ENCODE measurements around the gene PGBD1.
"Not testable (repeated sequence)": the region's sequence is repeated elsewhere in the genome, so short reads cannot be mapped to it uniquely, and the experiment has no call there.

The PGBD1 gene

DNA sequence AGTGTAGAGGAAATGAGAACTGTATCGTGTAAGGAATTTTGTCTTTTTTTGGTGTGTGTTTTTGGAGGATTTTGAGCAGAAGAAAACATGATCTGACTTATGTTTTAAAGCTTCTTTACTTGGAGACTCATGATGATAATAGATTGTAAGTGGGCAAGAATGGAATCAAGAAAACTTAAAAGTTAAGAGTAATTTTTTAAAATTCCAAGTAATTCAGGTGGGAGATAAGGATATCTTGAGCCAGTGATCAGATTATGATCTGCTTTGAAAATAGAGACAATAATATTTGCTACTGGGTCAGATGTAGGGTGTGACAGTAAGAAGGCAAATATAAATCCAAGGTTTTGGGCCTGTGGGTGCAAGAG is 13.7 kb upstream of the PGBD1 start:
- DNase-seq (ENCODE audit: extremely low spot score, insufficient read length, low read depth) (no peak), FAIRE-seq (no peak)

DNA sequence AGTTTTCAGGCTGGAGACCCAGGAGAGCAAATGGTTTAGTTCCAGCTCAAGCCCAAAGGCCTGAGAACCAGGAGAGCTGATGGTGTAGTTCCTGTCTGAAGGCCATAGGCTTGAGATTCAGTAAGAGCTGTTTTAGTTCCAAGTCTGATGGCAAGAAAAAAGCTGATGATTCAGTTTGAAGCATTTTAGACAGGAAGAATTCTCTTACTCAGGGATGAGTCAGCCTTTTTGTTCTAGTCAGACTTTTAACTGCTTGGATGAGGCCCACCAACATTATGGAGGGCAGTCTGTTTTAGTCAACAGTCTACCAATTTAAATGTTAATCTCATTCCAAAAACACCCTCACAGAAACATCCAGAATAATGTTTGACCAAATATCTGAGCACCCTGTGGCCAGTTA is 11.9 kb upstream of the PGBD1 start:
- no peak for FAIRE-seq
- no peak for DNase-seq (ENCODE audit: extremely low spot score, insufficient read length, low read depth)

DNA sequence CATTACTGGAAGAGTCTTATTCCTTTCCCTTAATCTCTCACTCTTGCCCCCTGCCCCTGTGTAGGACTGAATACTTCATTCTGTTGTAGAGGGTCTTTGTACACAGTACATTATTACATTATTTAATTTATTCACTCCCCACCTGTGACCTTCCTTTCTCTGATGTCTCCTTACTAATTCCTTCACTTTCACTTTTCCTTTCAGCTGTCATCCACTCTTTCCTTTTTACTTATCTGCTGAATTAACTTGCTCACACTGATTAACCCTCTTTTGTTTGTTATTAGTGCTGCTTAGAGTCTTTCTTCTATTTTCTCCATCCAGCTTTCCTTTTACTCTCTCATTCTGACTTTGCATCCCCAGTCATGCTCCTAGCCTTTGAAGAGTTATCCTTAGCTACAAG is 6.5 kb upstream of the PGBD1 start:
- FAIRE-seq (peak; percentile 9), DNase-seq (ENCODE audit: extremely low spot score, insufficient read length, low read depth) (no peak)

DNA sequence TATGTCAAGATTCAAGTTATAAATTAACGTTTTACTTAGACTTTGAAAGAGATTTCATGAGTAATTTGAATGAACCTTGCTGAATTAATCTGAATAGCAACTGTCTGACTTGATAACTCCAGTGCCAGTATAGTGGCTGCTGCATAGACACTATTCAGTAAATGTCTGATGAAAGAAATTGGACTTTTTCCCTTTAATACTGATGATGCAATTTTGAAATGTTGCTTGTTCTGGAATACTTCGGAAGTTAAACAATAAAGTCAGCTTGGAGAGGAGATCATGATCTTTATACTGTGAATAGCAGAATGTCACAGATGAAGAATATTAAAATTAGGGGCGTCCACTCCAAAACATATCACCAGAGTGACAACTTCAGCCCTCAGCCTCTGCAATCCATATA is 3.6 kb upstream of the PGBD1 start:
- FAIRE-seq: no peak
- no peak for DNase-seq (ENCODE audit: extremely low spot score, insufficient read length, low read depth)

DNA sequence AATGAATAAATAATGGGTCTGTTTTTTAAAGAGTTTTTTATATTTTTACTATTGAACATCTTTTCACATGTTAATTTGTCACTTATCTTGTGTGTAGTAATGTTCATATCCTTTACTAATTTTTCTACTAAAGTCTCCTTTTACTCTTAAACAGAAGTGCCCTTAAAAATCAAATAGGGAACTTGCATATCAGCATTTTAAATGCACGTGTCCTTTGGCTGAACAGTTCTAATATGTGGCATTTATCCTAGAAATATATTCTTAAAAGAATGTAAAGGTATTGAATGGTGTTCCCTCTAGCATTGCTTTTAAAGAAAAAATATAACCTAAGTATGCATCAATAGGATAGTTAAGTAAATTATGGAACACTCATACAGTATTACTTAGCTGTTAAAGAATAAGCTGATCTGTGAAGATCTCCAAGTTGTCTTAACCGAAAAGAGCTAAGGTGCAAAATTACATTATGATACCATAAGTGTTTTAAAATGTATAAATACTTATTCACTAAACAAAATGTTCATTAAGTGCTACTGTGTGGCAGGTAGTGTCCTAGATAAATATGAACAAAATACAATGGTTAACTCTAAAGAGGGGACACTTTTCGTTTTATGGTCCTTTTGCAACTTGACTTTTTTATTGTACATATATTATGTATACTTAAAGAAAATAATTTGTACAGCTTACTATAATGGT is 631 bp upstream of the PGBD1 start:
- DNase-seq (ENCODE audit: extremely low spot score, insufficient read length, low read depth): no peak
- FAIRE-seq: no peak

DNA sequence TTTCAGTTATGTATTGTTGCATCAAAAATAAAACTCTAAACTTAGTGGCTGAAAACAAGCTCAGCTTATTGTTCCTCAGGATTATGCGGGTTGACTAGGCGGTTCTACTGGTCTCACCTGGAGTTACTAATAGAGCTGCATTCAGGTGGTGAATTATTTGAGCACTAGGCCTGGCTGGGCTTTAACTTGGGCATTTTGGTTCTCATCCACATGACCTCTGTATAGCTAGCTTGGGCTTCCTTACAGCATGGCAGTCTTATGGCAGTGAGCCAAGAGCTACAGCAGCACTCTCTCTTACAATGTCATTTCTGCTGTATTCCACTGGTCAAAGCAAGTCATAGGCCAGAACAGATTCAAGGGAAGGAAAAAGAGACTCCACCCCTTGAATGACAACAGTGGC is 1.6 kb downstream of the PGBD1 start:
- FAIRE-seq (no peak), DNase-seq (ENCODE audit: extremely low spot score, insufficient read length, low read depth) (no peak)

DNA sequence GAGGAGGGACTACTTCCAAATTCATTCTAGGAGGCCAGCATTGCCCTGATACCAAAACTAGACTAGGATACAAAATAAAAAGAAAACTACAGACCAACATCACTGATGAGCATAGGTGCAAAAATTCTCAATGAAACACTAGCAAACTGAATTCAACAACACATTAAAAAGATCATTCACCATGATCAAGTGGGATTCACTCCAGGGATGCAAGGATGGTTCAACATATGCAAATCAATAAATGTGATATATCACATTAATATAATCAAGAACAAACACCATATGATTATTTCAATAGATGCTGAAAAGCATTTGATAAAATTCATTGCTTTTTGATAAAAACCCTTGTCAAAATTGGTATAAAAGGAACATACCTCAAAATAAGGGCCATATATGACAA is 10.2 kb downstream of the PGBD1 start:
- DNase-seq (ENCODE audit: extremely low spot score, insufficient read length, low read depth): no peak
- FAIRE-seq: no peak

DNA sequence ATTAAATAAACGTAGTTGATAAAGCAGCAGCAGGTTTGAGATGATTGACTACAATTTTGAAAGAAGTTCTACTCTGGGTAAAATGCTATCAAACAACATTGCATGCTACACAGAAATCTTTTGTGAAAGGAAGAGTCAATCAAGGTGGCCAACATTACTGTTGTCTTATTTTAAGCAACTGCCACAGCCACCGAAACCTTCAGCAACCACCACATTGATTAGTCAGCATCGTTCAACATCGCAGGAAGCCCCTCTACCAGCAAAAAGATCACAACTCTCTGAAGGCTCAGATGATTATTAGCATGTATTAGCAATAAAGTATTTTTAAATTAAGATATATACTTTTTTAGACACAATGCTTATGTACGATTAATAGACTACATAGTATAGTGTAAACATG is 14.0 kb downstream of the PGBD1 start:
- no peak for DNase-seq (ENCODE audit: extremely low spot score, insufficient read length, low read depth)
- no peak for FAIRE-seq

DNA sequence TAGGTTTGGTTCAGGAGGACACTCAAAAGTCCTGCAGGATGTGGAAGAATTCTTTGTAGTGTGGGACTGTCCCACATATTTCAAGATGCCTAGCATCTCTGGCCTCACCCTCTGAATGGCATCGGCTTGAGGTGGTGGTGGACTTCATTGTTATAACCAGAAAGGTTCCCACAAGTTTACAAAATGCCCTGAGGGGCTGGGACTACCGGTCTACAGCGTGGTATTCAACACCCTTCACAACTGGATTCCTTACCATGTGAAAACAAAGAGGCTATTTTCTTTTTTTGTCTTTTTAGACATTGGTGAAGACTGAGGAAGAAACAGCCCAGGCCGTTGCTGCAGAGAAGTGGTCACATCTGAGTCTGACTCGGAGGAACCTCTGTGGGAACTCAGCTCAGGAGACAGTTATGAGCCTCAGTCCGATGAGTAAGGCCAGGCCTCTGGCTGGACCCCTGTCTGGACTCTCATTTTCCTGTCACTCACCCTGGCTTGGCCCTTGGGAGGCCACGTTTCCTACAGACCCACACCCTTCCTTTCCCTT is 15.2 kb downstream of the PGBD1 start:
- FAIRE-seq (no peak), DNase-seq (ENCODE audit: extremely low spot score, insufficient read length, low read depth) (no peak)

DNA sequence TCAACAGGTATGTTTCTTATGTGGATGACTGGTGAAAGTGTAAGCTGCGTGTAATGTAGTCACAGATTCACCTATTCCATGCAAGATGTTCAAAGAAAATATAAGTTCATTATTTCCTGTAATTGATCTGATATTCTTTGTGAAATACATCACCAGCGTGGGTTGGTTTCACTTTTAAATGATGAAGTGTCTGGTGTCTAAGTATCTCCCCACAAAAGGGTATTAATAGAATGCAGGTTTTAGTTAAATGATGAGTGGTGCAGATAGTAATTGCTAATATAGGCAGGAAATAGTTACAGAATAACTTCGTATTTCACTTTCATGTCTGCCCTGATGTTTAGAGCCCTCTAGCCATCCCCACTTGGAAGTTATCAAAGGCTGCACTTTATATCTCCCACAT is 22.2 kb downstream of the PGBD1 start:
- FAIRE-seq (peak; percentile 91), DNase-seq (ENCODE audit: extremely low spot score, insufficient read length, low read depth) (peak; percentile 37)

DNA sequence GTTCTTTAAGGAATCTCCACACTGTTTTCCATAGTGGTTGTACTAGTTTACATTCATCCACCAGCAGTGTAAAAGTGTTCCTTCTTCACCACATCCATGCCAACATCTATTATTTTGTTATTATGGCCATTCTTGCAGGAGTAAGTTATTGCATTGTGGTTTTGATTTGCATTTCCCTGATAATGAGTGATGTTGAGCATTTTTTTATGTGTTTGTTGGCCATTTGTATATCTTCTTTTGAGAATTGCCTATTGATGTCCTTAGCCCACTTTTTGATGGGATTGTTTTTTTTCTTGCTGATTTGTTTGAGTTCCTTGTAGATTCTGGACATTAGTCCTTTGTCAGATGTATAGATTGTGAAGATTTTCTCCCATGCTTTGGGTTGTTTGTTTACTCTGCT is 25.0 kb downstream of the PGBD1 start:
- not testable (repeated sequence) for FAIRE-seq; DNase-seq (ENCODE audit: extremely low spot score, insufficient read length, low read depth)

DNA sequence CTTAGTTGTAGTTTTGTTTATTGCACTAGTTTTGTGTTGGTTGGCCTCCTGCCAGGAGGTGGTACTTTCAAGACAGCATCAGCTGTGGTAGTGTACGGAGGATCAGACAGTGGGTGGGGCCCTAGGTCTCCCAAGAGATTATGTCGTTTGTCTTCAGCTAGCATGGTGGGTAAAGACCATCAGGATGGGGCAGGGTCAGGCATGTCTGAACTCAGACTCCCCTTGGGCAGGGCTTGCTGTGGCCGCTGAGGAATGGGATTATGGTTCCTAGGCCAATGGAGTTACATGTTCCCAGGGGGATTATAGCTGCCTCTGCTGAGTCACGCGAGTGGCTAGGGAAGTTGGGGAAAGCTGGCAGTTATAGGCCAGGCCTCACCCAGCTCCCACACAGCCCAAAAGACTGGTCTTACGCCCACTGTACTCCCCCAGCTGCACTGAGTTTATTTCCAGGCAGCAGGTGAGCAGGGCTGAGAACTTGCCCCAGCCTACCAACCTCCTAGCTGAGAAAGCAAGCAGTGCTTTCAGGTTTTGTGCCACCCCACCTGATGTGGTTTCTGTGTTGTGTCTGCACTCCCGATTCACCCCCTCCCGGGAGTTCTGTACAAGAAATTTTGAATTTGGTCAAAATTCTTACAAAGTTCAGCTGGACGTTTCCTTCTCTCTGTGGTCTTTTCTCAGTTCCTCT is 29.9 kb downstream of the PGBD1 start:
- FAIRE-seq (no peak), DNase-seq (ENCODE audit: extremely low spot score, insufficient read length, low read depth) (no peak)

DNA sequence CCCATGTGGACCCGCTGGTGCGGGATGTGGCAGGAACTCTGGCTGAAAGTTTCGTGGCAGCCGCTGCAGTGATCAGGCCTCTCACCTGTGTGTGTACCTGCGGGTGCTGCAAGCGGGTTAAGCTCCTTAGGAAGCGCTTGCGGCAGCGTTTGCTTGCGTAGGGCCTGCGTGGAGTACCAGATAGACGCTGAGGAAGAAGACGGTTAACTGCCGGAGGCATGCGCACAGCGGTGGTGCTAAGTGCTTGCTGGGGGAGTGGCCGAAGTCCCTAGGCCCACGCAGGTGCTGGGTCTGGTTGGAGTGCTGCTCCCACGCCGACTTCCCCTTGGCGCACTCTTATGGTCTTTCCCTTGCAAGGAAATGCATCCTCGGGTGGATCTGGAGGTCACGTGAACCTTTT is 31.6 kb downstream of the PGBD1 start:
- FAIRE-seq: no peak
- DNase-seq (ENCODE audit: extremely low spot score, insufficient read length, low read depth): no peak

DNA sequence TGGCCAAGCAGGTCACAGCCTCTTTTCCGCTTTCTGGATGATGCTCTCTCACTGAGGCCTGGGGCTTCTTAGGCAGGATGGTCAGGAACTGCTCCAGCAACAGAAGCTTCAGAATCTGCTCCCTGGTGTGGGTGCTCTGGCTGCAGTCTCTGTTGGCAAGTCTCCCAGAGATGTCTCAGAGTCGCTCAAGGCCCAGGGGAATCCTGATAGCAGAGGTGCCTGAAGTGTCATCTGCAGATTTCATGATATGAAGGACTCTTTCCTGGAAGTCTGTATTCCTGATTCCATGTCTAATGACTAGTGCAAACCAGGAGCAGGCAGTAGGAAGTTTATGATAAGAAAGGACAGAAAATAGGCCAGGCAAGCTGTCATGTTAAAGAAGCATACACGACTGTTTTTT is 34.3 kb downstream of the PGBD1 start:
- DNase-seq (ENCODE audit: extremely low spot score, insufficient read length, low read depth): no peak
- FAIRE-seq: no peak

DNA sequence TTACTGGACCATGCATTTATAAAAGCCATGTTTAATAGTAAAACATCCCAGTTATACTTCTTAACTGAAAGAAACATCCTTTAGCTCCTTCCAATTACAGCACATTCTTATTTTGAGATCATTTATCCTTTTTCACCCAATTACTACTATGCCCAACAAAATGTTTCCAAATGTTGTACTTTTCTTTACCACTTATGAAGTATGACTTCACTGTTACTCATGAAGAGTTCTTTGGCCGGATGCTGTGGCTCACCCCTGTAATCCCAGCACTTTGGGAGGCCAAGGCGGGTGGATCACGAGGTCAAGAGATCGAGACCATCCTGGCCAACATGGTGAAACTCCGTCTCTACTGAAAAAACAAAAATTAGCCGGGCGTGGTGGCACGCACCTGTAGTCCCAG is 36.5 kb downstream of the PGBD1 start:
- DNase-seq (ENCODE audit: extremely low spot score, insufficient read length, low read depth); FAIRE-seq: not testable (repeated sequence)

DNA sequence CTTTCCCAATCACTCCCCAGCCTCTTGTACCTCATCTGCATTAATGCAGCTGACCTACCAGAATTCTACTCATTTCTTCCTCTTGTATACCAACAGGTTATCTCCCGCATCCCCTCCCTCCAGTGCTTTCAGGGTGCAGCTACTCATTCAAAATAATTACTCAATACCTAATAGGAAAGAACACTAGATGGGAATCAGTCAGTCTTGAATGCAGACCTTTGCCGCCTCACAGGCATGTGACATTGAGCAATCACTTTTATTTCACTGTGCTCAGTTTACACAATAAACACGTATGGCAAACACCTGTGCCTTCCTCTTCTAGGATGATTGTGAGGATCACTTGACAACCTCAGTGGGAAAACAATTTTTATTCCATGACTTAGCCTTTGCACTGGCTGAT is 41.3 kb downstream of the PGBD1 start:
- no peak for DNase-seq (ENCODE audit: extremely low spot score, insufficient read length, low read depth)
- no peak for FAIRE-seq

DNA sequence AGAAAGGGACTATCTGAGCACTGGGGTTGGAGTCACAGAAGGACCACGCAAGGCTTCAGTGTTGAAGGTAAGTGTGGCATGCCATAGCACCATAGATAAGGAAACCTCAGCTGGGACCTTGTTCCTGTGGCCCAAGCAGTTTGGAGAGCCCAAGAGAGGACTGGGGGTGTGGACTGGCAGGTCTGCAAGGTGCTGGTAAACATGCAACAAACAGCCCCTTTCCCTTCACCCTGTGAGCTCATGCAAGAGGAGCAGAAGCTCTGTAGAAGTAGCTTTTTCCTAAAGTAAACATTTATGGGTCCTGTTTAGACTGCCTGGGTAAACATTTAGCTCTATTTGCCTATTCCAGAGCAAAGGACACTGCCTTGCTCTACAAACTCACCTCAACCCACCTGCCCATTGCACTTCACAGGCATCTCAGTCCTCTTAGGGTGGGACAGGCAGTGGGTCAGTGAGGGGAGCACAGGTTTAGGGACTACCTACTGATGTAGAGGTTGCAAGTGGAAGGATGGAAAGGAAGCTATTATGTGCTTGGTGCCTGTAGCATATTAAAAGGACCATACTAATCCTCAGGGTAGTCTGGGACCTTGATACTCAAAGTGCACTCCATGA is 42.5 kb downstream of the PGBD1 start:
- FAIRE-seq: no peak
- DNase-seq (ENCODE audit: extremely low spot score, insufficient read length, low read depth): no peak

DNA sequence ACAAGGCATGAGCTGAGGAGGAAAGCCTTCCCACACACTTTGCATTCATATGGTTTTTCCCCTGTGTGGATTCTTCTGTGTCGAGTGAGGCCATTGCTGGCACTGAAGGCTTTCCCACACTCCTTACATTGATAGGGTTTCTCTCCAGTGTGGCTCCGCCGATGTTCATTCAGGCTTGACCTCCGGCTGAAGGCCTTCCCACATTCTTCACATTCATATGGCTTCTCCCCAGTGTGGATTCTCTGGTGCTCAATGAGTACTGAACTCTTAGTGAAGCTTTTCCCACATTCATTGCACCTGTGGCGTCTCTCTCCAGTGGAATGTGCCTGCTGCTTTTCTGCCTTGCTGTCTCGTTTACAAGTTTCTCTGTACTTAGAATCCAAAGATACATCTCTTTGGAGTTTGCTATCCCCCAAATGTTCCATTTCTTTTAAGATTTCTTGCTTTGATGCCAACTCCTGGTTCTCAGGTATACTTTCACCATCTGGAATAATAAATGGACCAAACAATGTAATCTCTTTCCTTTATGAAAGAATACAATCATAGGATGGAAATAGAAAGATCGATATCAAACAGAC is 45.1 kb downstream of the PGBD1 start:
- DNase-seq (ENCODE audit: extremely low spot score, insufficient read length, low read depth): no peak
- no peak for FAIRE-seq

DNA sequence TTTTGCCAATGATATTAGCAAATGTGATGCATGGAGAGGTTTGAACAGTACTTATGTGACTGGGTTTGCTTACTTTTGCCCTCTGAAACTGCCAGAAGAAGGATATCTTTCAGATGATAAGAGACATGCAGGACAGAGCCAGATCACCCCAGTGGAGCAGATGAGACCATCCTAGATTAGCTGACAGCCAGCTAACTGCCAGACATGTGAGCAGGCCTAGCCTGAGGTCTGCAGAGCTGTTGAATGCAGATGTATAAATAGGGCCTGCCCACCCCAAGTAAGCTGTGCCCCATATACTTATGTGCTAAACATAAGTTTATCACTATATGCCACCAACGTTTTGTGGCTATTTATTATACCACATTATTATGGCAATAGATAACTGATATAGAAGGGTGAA is 48.7 kb downstream of the PGBD1 start:
- FAIRE-seq: no peak
- no peak for DNase-seq (ENCODE audit: extremely low spot score, insufficient read length, low read depth)

DNA sequence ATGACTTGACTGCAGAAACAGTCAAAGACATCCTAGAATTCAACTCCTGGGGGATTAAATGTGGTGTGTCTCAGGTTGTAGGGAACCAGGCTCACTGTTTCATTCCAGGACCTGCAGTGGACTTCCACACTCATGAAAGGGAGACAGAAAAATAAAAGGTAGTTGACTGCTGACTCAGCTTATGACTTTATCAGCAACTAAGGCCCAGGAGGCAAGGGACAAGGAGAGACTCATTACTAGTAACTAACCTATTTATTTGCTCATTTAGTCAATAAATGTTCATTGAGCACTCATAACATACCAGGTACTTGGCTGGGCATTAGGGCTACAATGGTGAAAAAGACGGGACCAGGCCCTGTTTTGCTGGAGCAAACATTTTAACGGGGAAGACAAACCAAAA is 51.7 kb downstream of the PGBD1 start:
- DNase-seq (ENCODE audit: extremely low spot score, insufficient read length, low read depth) (no peak), FAIRE-seq (no peak)

DNA sequence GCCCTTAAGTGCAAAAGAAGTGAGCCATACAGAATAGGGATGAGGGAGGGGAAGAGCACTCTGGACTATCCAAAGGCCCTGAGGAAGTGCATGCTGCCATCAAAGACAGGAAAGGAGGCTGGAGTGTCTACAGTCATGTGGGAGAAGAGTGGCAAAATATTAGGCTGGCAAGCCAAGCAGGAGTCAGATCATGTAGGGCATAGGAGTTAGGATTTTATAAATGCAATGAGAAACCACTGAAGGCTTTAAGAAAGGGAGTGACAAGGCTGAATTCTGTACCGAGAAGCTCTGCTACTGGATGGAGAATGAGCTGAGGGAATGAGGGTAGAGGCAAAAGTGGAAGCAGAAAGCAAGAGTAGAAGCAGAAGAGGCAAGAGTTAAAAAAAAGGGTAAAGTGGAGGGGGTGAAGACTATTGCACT is 52.2 kb downstream of the PGBD1 start:
- DNase-seq (ENCODE audit: extremely low spot score, insufficient read length, low read depth) (no peak), FAIRE-seq (no peak)

Data from GM18507 (cell line).